ENCODE results near the gene EXOC3L1. TPM values are rescaled to one million over a fixed set of nuclear protein-coding genes. Genes with fewer than 3 reads are reported as not detected.
A peak's percentile ranks its signal among the peaks of the same experiment; 100 is the strongest.

The EXOC3L1 gene
- total RNA-seq, 1 experiment from 2014 or later: 0.30 TPM

- POLR2A ChIA-PET: no interaction called here
- H2AFZ ChIP-seq (ENCODE audit: low read depth, low read length, poor library complexity, severe bottlenecking): peak overlapping the region; percentile 65
- RAD21 ChIA-PET (ENCODE audit: low non-redundant PET in 1 of 2, low total read pairs in 2 of 2, uncharacterized antibody in 2 of 2, unreplicated experiment in 2 of 2): no interaction called here
- H4K20me1 ChIP-seq (ENCODE audit: insufficient read depth): no peaks in the 10 kb centered on the region
- CTCF ChIA-PET: no interaction called here
- H3K27ac ChIP-seq (ENCODE audit: low read depth, low read length): no peak overlapping the region; the same call in 1 of the 2 replicates
- ATAC-seq: no peak
- peak overlapping the region; percentile 95 for H3K4me2 ChIP-seq (ENCODE audit: low read length)
- H3K27me3 ChIP-seq (ENCODE audit: insufficient read depth, low read length): no peaks in the 10 kb centered on the region
- no peak for DNase-seq (ENCODE audit: low read depth, low spot score)
- TF ChIP-seq CTCF (IDR thresholded peaks at IDR 0.05 in 2 of 3, conservative IDR thresholded peaks at IDR 0.05 in 1 of 3; ENCODE audit: borderline replicate concordance in 1 of 3, insufficient read depth in 1 of 3, low read depth in 2 of 3, low read length in 2 of 3) (no peak), EGR1 (IDR thresholded peaks at IDR 0.05; ENCODE audit: low read depth) (no peak), EZH2phosphoT487 (IDR thresholded peaks at IDR 0.05; ENCODE audit: borderline replicate concordance) (no peak)
- TF ChIP-seq, protein P1, sequence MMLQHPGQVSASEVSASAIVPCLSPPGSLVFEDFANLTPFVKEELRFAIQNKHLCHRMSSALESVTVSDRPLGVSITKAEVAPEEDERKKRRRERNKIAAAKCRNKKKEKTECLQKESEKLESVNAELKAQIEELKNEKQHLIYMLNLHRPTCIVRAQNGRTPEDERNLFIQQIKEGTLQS (IDR thresholded peaks at IDR 0.05): no peak
- TF ChIP-seq, protein P2, sequence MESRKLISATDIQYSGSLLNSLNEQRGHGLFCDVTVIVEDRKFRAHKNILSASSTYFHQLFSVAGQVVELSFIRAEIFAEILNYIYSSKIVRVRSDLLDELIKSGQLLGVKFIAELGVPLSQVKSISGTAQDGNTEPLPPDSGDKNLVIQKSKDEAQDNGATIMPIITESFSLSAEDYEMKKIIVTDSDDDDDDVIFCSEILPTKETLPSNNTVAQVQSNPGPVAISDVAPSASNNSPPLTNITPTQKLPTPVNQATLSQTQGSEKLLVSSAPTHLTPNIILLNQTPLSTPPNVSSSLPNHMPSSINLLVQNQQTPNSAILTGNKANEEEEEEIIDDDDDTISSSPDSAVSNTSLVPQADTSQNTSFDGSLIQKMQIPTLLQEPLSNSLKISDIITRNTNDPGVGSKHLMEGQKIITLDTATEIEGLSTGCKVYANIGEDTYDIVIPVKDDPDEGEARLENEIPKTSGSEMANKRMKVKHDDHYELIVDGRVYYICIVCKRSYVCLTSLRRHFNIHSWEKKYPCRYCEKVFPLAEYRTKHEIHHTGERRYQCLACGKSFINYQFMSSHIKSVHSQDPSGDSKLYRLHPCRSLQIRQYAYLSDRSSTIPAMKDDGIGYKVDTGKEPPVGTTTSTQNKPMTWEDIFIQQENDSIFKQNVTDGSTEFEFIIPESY (IDR thresholded peaks at IDR 0.05; ENCODE audit: extremely low read depth, insufficient replicate concordance, low read length): no peak
- intact Hi-C loops (cut with micrococcal nuclease): no loop called here
- no peak overlapping the region; the same call in 1 of the 2 replicates for H3K9ac ChIP-seq (ENCODE audit: low read length)
- peaks cover 20 to 35% of the 10 kb centered on the region in 2 experiments; a peak in 3 of 4 replicates for H3K36me3 ChIP-seq (ENCODE audit: control insufficient read depth in 1 of 2, insufficient read depth in 2 of 2, low read length in 2 of 2)
- BruUV-seq (replicated peaks): no TSS peak
- H3K4me3 ChIP-seq (replicated peaks in 1 of 2; ENCODE audit: low read depth in 1 of 2, low read length in 2 of 2): peak overlapping the region; percentile 44 to 87
- peaks cover 47% of the 10 kb centered on the region for H3K79me2 ChIP-seq (ENCODE audit: insufficient read depth, low read length)
- no peaks in the 10 kb centered on the region for H3K9me3 ChIP-seq (ENCODE audit: control insufficient read depth in 1 of 2, insufficient read depth in 1 of 2, low read depth in 1 of 2, low read length in 2 of 2)
- H3K9me2 ChIP-seq (ENCODE audit: insufficient read depth): no peaks in the 10 kb centered on the region
- peaks cover 11 to 24% of the 10 kb centered on the region in 2 experiments; a peak in 3 of 4 replicates for H3K4me1 ChIP-seq (ENCODE audit: control insufficient read depth in 1 of 2, insufficient read depth in 2 of 2, low read length in 2 of 2)
Observed at GRCh38 chr16:67191411-67191994, 1.6 kb upstream of the EXOC3L1 start.

Measured in HCT116 (cell line).